D721Med (cell line): ENCODE results near the gene SH3RF2.

ENCODE experiments used
- DNase-seq: peaks from one replicate; pipeline ENCODE4 v3.0.0; 2011; ENCODE audit warnings: low spot score; ENCODE audit not compliant: insufficient read length
- FAIRE-seq: peaks from 2 replicates; lab custom pipeline; 2011; peaks lifted over from hg19 to GRCh38; lab: Jason Lieb, UNC
- TF ChIP-seq, protein P1 (sequence below): IDR thresholded peaks from 2 replicates; pipeline ENCODE4 v1.5.1; 2012; ENCODE audit warnings: mild to moderate bottlenecking, control low read depth; ENCODE audit not compliant: insufficient read depth; ENCODE audit errors: missing control alignments

SH3RF2 gene

DNA sequence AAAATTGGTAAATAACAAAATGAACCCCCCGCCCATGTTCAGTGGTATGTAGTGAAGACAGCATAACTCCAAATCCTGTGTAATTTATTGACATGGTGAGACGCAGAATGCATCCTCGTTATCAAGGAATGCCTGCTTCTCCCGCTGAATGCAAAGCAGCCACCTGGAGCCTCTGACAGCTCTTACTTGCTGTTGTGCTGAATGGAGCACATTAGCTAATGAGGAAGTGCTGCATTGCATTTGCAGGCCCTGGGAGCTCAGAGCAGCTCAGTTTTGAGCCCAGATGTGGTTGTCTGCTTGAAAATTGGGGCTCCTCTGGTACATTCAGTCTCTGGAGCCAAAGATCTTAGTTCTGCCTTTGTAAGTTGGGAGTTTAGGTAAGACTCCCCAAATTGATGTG, 140.1 kb downstream of the SH3RF2 start:
- no peak for FAIRE-seq
- DNase-seq: no peak
- TF ChIP-seq, protein P1, sequence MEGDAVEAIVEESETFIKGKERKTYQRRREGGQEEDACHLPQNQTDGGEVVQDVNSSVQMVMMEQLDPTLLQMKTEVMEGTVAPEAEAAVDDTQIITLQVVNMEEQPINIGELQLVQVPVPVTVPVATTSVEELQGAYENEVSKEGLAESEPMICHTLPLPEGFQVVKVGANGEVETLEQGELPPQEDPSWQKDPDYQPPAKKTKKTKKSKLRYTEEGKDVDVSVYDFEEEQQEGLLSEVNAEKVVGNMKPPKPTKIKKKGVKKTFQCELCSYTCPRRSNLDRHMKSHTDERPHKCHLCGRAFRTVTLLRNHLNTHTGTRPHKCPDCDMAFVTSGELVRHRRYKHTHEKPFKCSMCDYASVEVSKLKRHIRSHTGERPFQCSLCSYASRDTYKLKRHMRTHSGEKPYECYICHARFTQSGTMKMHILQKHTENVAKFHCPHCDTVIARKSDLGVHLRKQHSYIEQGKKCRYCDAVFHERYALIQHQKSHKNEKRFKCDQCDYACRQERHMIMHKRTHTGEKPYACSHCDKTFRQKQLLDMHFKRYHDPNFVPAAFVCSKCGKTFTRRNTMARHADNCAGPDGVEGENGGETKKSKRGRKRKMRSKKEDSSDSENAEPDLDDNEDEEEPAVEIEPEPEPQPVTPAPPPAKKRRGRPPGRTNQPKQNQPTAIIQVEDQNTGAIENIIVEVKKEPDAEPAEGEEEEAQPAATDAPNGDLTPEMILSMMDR: no peak

GRCh38 chr5:146078566-146078965, 142.2 kb downstream of the SH3RF2 start:
- FAIRE-seq (no peak), DNase-seq (no peak)
- TF ChIP-seq, protein P1: no peak

GRCh38 chr5:146079695-146080373, 143.5 kb downstream of the SH3RF2 start:
- TF ChIP-seq, protein P1: no peak
- DNase-seq: no peak
- no peak for FAIRE-seq

DNA sequence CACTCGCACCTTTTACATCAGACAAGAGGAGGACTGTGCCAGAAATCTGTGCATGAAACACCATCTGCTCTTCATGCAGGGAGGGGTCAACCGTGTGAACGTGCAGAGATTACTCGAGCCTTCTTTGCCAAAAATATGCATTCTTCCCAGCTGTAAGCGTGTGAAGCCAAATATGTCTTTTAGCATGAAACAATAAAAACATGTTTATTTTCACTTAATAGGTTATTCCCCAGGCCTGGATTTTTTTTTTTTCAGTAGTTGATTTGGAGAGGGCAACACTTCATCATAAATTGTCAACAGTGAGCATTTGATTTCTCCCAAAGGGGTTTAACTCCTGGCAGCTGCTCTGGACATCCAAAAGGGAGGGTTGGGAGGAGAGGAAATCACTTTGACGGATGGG, 145.2 kb downstream of the SH3RF2 start:
- TF ChIP-seq, protein P1: no peak
- FAIRE-seq: no peak
- no peak for DNase-seq

DNA sequence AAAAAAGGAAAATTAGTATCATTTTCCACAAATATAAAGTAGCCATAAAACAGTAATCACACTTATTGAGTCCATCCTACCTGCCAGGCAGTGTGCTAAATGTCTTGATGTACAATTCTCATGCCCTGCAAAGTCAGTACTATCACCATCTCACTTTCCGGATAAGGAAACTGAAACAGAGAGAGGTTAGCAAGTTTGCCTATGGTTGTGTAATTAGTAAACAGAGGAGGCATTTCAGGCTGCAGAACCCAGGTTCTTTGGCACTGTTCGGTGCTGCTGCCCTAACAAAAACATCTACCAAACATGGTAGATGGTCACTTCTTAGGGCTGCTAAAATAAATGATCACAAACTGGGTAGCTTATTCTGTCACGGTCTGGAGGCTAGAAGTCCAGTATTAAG, 146.4 kb downstream of the SH3RF2 start:
- TF ChIP-seq, protein P1: no peak
- FAIRE-seq (no peak), DNase-seq (no peak)

DNA sequence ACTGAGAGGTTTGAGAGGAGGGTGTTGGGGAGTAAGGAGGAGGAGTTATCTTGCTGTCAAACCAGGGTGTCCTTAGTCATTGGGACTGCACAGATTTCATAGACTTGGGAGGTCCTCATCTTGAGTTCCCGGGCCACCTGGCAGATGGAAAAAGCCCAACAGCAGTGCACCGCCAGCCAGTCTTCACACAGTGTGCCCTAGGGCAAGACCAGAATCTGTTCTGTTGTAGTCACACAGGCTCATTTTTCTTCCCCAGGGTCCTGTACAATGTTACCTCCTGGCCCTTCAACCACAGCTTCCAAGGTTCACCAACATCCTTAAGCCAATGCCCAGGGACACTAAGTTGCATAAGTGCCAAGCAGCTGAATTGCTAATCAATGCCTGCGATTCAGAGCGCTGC, 148.0 kb downstream of the SH3RF2 start:
- TF ChIP-seq, protein P1: no peak
- FAIRE-seq: no peak
- DNase-seq: no peak

DNA sequence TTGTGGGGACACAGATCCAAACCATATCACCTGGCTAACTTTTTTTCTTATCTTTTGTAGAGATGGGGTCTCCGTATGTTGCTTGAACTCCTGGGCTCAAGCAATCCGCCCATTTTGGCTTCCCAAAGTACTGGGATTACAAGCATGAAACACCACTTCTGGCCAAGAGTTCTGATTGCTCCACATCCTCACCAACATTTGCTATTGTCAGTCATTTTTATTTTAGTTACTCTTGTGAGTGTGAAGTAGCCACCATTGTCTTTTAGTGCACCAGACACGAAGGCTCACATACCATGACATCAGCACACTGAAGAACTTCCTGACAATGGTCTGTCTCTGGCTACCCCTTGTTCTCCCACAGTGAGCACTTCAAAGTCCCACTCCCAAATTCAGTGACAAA, 151.7 kb downstream of the SH3RF2 start:
- no peak for DNase-seq
- TF ChIP-seq, protein P1: no peak
- no peak for FAIRE-seq
